ENCODE results near the gene MAST4. TPM values are rescaled to one million over a fixed set of nuclear protein-coding genes. Genes with fewer than 3 reads are reported as not detected.

The MAST4 gene
- total RNA-seq, 1 experiment from 2014 or later: 11.8 TPM

GRCh38 chr5:66947458-66947857 is 351.3 kb downstream of the MAST4 start:
- Histone ChIP-seq H3K4me1 (ENCODE audit: low read length) (no peaks in the 10 kb centered on the region), H3K9me2 (replicated peaks; ENCODE audit: insufficient read depth, low read length) (0 out of 2 replicates have a peak, but pooled peaks cover 3% of the 10 kb centered on the region), H3K9me3 (ENCODE audit: low read length) (no peaks in the 10 kb centered on the region), H3K36me3 (ENCODE audit: insufficient read depth, low read length) (no peaks in the 10 kb centered on the region), H2AFZ (ENCODE audit: low read length) (no peak overlapping the region), H3K4me2 (ENCODE audit: low read depth, low read length, poor library complexity, severe bottlenecking) (no peak overlapping the region), H3K9ac (ENCODE audit: low read length) (no peak overlapping the region), H3K79me2 (ENCODE audit: low read length) (no peaks in the 10 kb centered on the region), H3K27ac (ENCODE audit: low read length) (no peak overlapping the region), H4K20me1 (ENCODE audit: insufficient read depth, low read depth, low read length) (no peaks in the 10 kb centered on the region), H3K4me3 (ENCODE audit: low read length) (no peak overlapping the region), H3K27me3 (ENCODE audit: low read length) (no peaks in the 10 kb centered on the region)
- DNase-seq: no peak

GRCh38 chr5:66949066-66949465 is 352.9 kb downstream of the MAST4 start:
- Histone ChIP-seq H3K36me3 (ENCODE audit: insufficient read depth, low read length) (no peaks in the 10 kb centered on the region), H3K4me2 (ENCODE audit: low read depth, low read length, poor library complexity, severe bottlenecking) (no peak overlapping the region), H3K4me3 (ENCODE audit: low read length) (no peak overlapping the region), H3K27me3 (ENCODE audit: low read length) (no peaks in the 10 kb centered on the region), H3K9me3 (ENCODE audit: low read length) (no peaks in the 10 kb centered on the region), H4K20me1 (ENCODE audit: insufficient read depth, low read depth, low read length) (no peaks in the 10 kb centered on the region), H3K9ac (ENCODE audit: low read length) (no peak overlapping the region), H3K9me2 (replicated peaks; ENCODE audit: insufficient read depth, low read length) (0 out of 2 replicates have a peak, but pooled peaks cover 3% of the 10 kb centered on the region), H3K4me1 (ENCODE audit: low read length) (no peaks in the 10 kb centered on the region), H3K27ac (ENCODE audit: low read length) (no peak overlapping the region), H2AFZ (ENCODE audit: low read length) (no peak overlapping the region), H3K79me2 (ENCODE audit: low read length) (no peaks in the 10 kb centered on the region)
- no peak for DNase-seq

GRCh38 chr5:66952153-66952552 is 356.0 kb downstream of the MAST4 start:
- no peaks in the 10 kb centered on the region for H3K4me1 ChIP-seq (ENCODE audit: low read length)
- no peak for DNase-seq
- no peaks in the 10 kb centered on the region for H3K79me2 ChIP-seq (ENCODE audit: low read length)
- no peak overlapping the region for H2AFZ ChIP-seq (ENCODE audit: low read length)
- no peaks in the 10 kb centered on the region for H3K27me3 ChIP-seq (ENCODE audit: low read length)
- H3K36me3 ChIP-seq (ENCODE audit: insufficient read depth, low read length): no peaks in the 10 kb centered on the region
- H3K9me2 ChIP-seq (replicated peaks; ENCODE audit: insufficient read depth, low read length): no peaks in the 10 kb centered on the region
- no peak overlapping the region for H3K4me3 ChIP-seq (ENCODE audit: low read length)
- no peaks in the 10 kb centered on the region for H4K20me1 ChIP-seq (ENCODE audit: insufficient read depth, low read depth, low read length)
- no peak overlapping the region for H3K9ac ChIP-seq (ENCODE audit: low read length)
- H3K27ac ChIP-seq (ENCODE audit: low read length): no peak overlapping the region
- no peaks in the 10 kb centered on the region for H3K9me3 ChIP-seq (ENCODE audit: low read length)
- no peak overlapping the region for H3K4me2 ChIP-seq (ENCODE audit: low read depth, low read length, poor library complexity, severe bottlenecking)

GRCh38 chr5:66956439-66956838 is 360.2 kb downstream of the MAST4 start:
- H3K79me2 ChIP-seq (ENCODE audit: low read length): no peaks in the 10 kb centered on the region
- H3K27me3 ChIP-seq (ENCODE audit: low read length): no peaks in the 10 kb centered on the region
- no peak for DNase-seq
- no peak overlapping the region for H3K27ac ChIP-seq (ENCODE audit: low read length)
- H3K4me3 ChIP-seq (ENCODE audit: low read length): no peak overlapping the region
- no peaks in the 10 kb centered on the region for H3K9me2 ChIP-seq (replicated peaks; ENCODE audit: insufficient read depth, low read length)
- H3K36me3 ChIP-seq (ENCODE audit: insufficient read depth, low read length): no peaks in the 10 kb centered on the region
- H4K20me1 ChIP-seq (ENCODE audit: insufficient read depth, low read depth, low read length): no peaks in the 10 kb centered on the region
- no peak overlapping the region; the same call in 1 of the 2 replicates for H2AFZ ChIP-seq (ENCODE audit: low read length)
- no peak overlapping the region for H3K9ac ChIP-seq (ENCODE audit: low read length)
- no peaks in the 10 kb centered on the region for H3K9me3 ChIP-seq (ENCODE audit: low read length)
- H3K4me1 ChIP-seq (ENCODE audit: low read length): no peaks in the 10 kb centered on the region
- no peak overlapping the region for H3K4me2 ChIP-seq (ENCODE audit: low read depth, low read length, poor library complexity, severe bottlenecking)

- Histone ChIP-seq H3K79me2 (ENCODE audit: low read length) (no peaks in the 10 kb centered on the region), H2AFZ (ENCODE audit: low read length) (no peak overlapping the region), H4K20me1 (ENCODE audit: insufficient read depth, low read depth, low read length) (no peaks in the 10 kb centered on the region), H3K27me3 (ENCODE audit: low read length) (no peaks in the 10 kb centered on the region), H3K9me2 (replicated peaks; ENCODE audit: insufficient read depth, low read length) (no peaks in the 10 kb centered on the region), H3K9me3 (ENCODE audit: low read length) (no peaks in the 10 kb centered on the region), H3K4me2 (ENCODE audit: low read depth, low read length, poor library complexity, severe bottlenecking) (no peak overlapping the region), H3K27ac (ENCODE audit: low read length) (no peak overlapping the region), H3K36me3 (ENCODE audit: insufficient read depth, low read length) (no peaks in the 10 kb centered on the region), H3K4me1 (ENCODE audit: low read length) (no peaks in the 10 kb centered on the region), H3K9ac (ENCODE audit: low read length) (no peak overlapping the region), H3K4me3 (ENCODE audit: low read length) (no peak overlapping the region)
- DNase-seq: no peak
Measured at GRCh38 chr5:66958201-66958979, 362.2 kb downstream of the MAST4 start.

- Histone ChIP-seq H4K20me1 (ENCODE audit: insufficient read depth, low read depth, low read length) (no peaks in the 10 kb centered on the region), H3K9me3 (ENCODE audit: low read length) (no peaks in the 10 kb centered on the region), H3K9me2 (replicated peaks; ENCODE audit: insufficient read depth, low read length) (no peaks in the 10 kb centered on the region), H3K79me2 (ENCODE audit: low read length) (no peaks in the 10 kb centered on the region), H3K4me2 (ENCODE audit: low read depth, low read length, poor library complexity, severe bottlenecking) (no peak overlapping the region), H3K27ac (ENCODE audit: low read length) (no peak overlapping the region), H3K9ac (ENCODE audit: low read length) (no peak overlapping the region), H2AFZ (ENCODE audit: low read length) (no peak overlapping the region), H3K36me3 (ENCODE audit: insufficient read depth, low read length) (no peaks in the 10 kb centered on the region), H3K4me3 (ENCODE audit: low read length) (no peak overlapping the region), H3K27me3 (ENCODE audit: low read length) (no peaks in the 10 kb centered on the region), H3K4me1 (ENCODE audit: low read length) (no peaks in the 10 kb centered on the region)
- no peak for DNase-seq
Measured at GRCh38 chr5:66958980-66959641, 362.9 kb downstream of the MAST4 start.

GRCh38 chr5:66959653-66960052 is 363.5 kb downstream of the MAST4 start:
- no peaks in the 10 kb centered on the region for H3K9me2 ChIP-seq (replicated peaks; ENCODE audit: insufficient read depth, low read length)
- H3K9ac ChIP-seq (ENCODE audit: low read length): no peak overlapping the region
- no peak overlapping the region for H3K27ac ChIP-seq (ENCODE audit: low read length)
- no peaks in the 10 kb centered on the region for H3K9me3 ChIP-seq (ENCODE audit: low read length)
- no peaks in the 10 kb centered on the region for H3K36me3 ChIP-seq (ENCODE audit: insufficient read depth, low read length)
- H4K20me1 ChIP-seq (ENCODE audit: insufficient read depth, low read depth, low read length): no peaks in the 10 kb centered on the region
- H3K4me2 ChIP-seq (ENCODE audit: low read depth, low read length, poor library complexity, severe bottlenecking): no peak overlapping the region
- H3K79me2 ChIP-seq (ENCODE audit: low read length): no peaks in the 10 kb centered on the region
- DNase-seq: no peak
- H3K4me3 ChIP-seq (ENCODE audit: low read length): no peak overlapping the region
- no peaks in the 10 kb centered on the region for H3K27me3 ChIP-seq (ENCODE audit: low read length)
- H3K4me1 ChIP-seq (ENCODE audit: low read length): no peaks in the 10 kb centered on the region
- no peak overlapping the region for H2AFZ ChIP-seq (ENCODE audit: low read length)

GRCh38 chr5:66960369-66961137 is 364.4 kb downstream of the MAST4 start:
- no peaks in the 10 kb centered on the region for H3K4me1 ChIP-seq (ENCODE audit: low read length)
- no peaks in the 10 kb centered on the region for H3K9me2 ChIP-seq (replicated peaks; ENCODE audit: insufficient read depth, low read length)
- no peak overlapping the region for H3K4me3 ChIP-seq (ENCODE audit: low read length)
- H3K9me3 ChIP-seq (ENCODE audit: low read length): no peaks in the 10 kb centered on the region
- H2AFZ ChIP-seq (ENCODE audit: low read length): no peak overlapping the region
- no peak for DNase-seq
- no peaks in the 10 kb centered on the region for H3K27me3 ChIP-seq (ENCODE audit: low read length)
- H3K9ac ChIP-seq (ENCODE audit: low read length): no peak overlapping the region
- H3K4me2 ChIP-seq (ENCODE audit: low read depth, low read length, poor library complexity, severe bottlenecking): no peak overlapping the region
- no peaks in the 10 kb centered on the region for H3K79me2 ChIP-seq (ENCODE audit: low read length)
- no peaks in the 10 kb centered on the region for H4K20me1 ChIP-seq (ENCODE audit: insufficient read depth, low read depth, low read length)
- H3K27ac ChIP-seq (ENCODE audit: low read length): no peak overlapping the region
- no peaks in the 10 kb centered on the region for H3K36me3 ChIP-seq (ENCODE audit: insufficient read depth, low read length)

All from Karpas-422 (cell line).